ENCODE results near the gene SNU13. TPM values are rescaled to one million over a fixed set of nuclear protein-coding genes. Genes with fewer than 3 reads are reported as not detected.

SNU13 gene
- total RNA-seq, 1 experiment from 2014 or later = 283 TPM

GRCh38 chr22:41660416-41660815, 28.3 kb downstream of the SNU13 start (continued):
- TF ChIP-seq CTCF (IDR thresholded peaks at IDR 0.05 in 2 of 3, conservative IDR thresholded peaks at IDR 0.05 in 1 of 3; ENCODE audit: borderline replicate concordance in 1 of 3, insufficient read depth in 1 of 3, low read depth in 2 of 3, low read length in 2 of 3) = no peak
- TF ChIP-seq POLR2AphosphoS5 (IDR thresholded peaks at IDR 0.05; ENCODE audit: low read depth, low read length) = no peak
- no peak for TF ChIP-seq CBX3 (IDR thresholded peaks at IDR 0.05; ENCODE audit: low read depth)
- no peak for TF ChIP-seq JUND (IDR thresholded peaks at IDR 0.05)
- no peak for TF ChIP-seq EZH2 (IDR thresholded peaks at IDR 0.05)
- TF ChIP-seq MAX (IDR thresholded peaks at IDR 0.05) = no peak
- TF ChIP-seq FOSL1 (IDR thresholded peaks at IDR 0.05; ENCODE audit: low read depth) = no peak

- peaks cover 57 to 78% of the 10 kb centered on the region in 2 experiments for H3K36me3 ChIP-seq (ENCODE audit: control insufficient read depth in 1 of 2, insufficient read depth in 2 of 2, low read length in 2 of 2)
These were observed 28.7 kb downstream of the SNU13 start for GRCh38 chr22:41659941-41660340.

More at GRCh38 chr22:41659941-41660340, 28.7 kb downstream of the SNU13 start:
- Histone ChIP-seq H3K4me3 (replicated peaks in 1 of 2; ENCODE audit: low read depth in 1 of 2, low read length in 2 of 2) (no peak overlapping the region), H3K27me3 (ENCODE audit: insufficient read depth, low read length) (no peaks in the 10 kb centered on the region), H2AFZ (ENCODE audit: low read depth, low read length, poor library complexity, severe bottlenecking) (no peak overlapping the region), H3K79me2 (ENCODE audit: insufficient read depth, low read length) (peaks cover 34% of the 10 kb centered on the region), H3K9me3 (ENCODE audit: control insufficient read depth in 1 of 2, insufficient read depth in 1 of 2, low read depth in 1 of 2, low read length in 2 of 2) (no peaks in the 10 kb centered on the region), H3K4me1 (ENCODE audit: control insufficient read depth in 1 of 2, insufficient read depth in 2 of 2, low read length in 2 of 2) (no peaks in the 10 kb centered on the region), H3K4me2 (ENCODE audit: low read length) (no peak overlapping the region), H4K20me1 (ENCODE audit: insufficient read depth) (peaks cover 8% of the 10 kb centered on the region; the same call in 1 of the 2 replicates), H3K9ac (ENCODE audit: low read length) (no peak overlapping the region), H3K9me2 (ENCODE audit: insufficient read depth) (no peaks in the 10 kb centered on the region), H3K27ac (ENCODE audit: low read depth, low read length) (no peak overlapping the region)
- TF ChIP-seq SRF (IDR thresholded peaks at IDR 0.05; ENCODE audit: low read depth) (no peak), CTCF (IDR thresholded peaks at IDR 0.05 in 2 of 3, conservative IDR thresholded peaks at IDR 0.05 in 1 of 3; ENCODE audit: borderline replicate concordance in 1 of 3, insufficient read depth in 1 of 3, low read depth in 2 of 3, low read length in 2 of 3) (no peak), FOSL1 (IDR thresholded peaks at IDR 0.05; ENCODE audit: low read depth) (no peak), JUND (IDR thresholded peaks at IDR 0.05) (no peak), ZNF274 (IDR thresholded peaks at IDR 0.05; ENCODE audit: low read depth, low read length) (no peak), ATF3 (IDR thresholded peaks at IDR 0.05) (no peak), SP1 (IDR thresholded peaks at IDR 0.05; ENCODE audit: low read depth) (no peak), EZH2phosphoT487 (IDR thresholded peaks at IDR 0.05; ENCODE audit: borderline replicate concordance) (no peak), POLR2AphosphoS5 (IDR thresholded peaks at IDR 0.05; ENCODE audit: low read depth, low read length) (no peak), POLR2A (IDR thresholded peaks at IDR 0.05; ENCODE audit: borderline replicate concordance, extremely low read depth, insufficient read depth, insufficient read length) (no peak), CBX3 (IDR thresholded peaks at IDR 0.05; ENCODE audit: low read depth) (no peak), ZFX (IDR thresholded peaks at IDR 0.05) (no peak), SIN3A (IDR thresholded peaks at IDR 0.05; ENCODE audit: low read depth) (no peak), RAD21 (IDR thresholded peaks at IDR 0.05; ENCODE audit: low read depth) (no peak)
- CTCF ChIA-PET = no interaction called here
- RAD21 ChIA-PET (ENCODE audit: low non-redundant PET in 1 of 2, low total read pairs in 2 of 2, uncharacterized antibody in 2 of 2, unreplicated experiment in 2 of 2) = no interaction called here
- POLR2A ChIA-PET = no interaction called here
- BruUV-seq (replicated peaks) = no TSS peak
- DNase-seq (ENCODE audit: low read depth, low spot score) (no peak), ATAC-seq (no peak)
- intact Hi-C loops (cut with micrococcal nuclease) = no loop called here
